ENCODE results near the gene RILPL1. TPM values are rescaled to one million over a fixed set of nuclear protein-coding genes. Genes with fewer than 3 reads are reported as not detected.

The RILPL1 gene
- total and polyA plus RNA-seq, 2 of the 4 experiments (the other 2 are of a cell fraction): 11.1 to 19.8 TPM

DNA sequence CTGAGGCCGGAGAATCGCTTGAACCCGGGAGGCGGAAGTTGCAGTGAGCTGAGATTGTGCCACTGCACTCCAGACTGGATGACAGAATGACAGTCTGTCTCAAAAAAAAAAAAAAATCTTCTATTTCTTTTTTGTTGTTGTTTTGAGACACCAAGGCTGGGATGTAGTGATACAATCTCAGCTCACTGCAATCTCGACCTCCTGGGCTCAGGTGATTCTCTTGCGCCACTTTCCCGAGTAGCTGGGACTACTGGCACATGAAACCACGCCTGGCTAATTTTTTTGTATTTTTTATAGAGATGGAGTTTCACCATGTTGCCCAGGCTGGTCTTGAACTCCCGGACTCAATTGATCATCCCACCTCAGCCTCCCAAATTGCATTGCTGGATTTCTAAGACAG, 82.9 kb downstream of the RILPL1 start:
- no peak for ATAC-seq (ENCODE audit: low read depth)
- no CpG with 5 or more reads among the region's 9 CpGs for WGBS, 2 experiments (ENCODE audit: extremely low coverage in 2 of 2, insufficient read length in 1 of 2)
- Histone ChIP-seq H2AK9ac (replicated peaks; ENCODE audit: low read depth, low read length, poor library complexity) (no peak overlapping the region), H3K4me3 (ENCODE audit: insufficient read depth, low read depth, low read length) (no peak overlapping the region), H3K4ac (ENCODE audit: low read depth, low read length) (no peak overlapping the region), H3K36me3 (ENCODE audit: control insufficient read depth, insufficient read depth, low read length) (no peaks in the 10 kb centered on the region), H2AK5ac (ENCODE audit: low read depth, low read length) (no peak overlapping the region), H3K56ac (ENCODE audit: extremely low read depth, insufficient read depth, low read length) (no peak overlapping the region), H4K91ac (ENCODE audit: insufficient read depth, low read depth, low read length) (no peak overlapping the region), H2BK20ac (ENCODE audit: low read depth, low read length) (no peak overlapping the region), H2BK5ac (ENCODE audit: low read depth, low read length, poor library complexity, severe bottlenecking) (no peak overlapping the region), H3K23ac (ENCODE audit: low read depth, low read length) (no peak overlapping the region), H4K20me1 (ENCODE audit: insufficient read depth, low read length) (no peaks in the 10 kb centered on the region), H3K14ac (replicated peaks; ENCODE audit: low read depth, low read length) (no peak overlapping the region), H3K4me2 (ENCODE audit: low read depth, low read length) (no peak overlapping the region), H3K4me1 (ENCODE audit: control insufficient read depth, insufficient read depth, low read length) (peaks cover 3% of the 10 kb centered on the region; the same call in 1 of the 2 replicates), H2BK120ac (ENCODE audit: low read depth, low read length) (no peak overlapping the region), H3K27me3 (ENCODE audit: control insufficient read depth, insufficient read depth, low read length) (no peaks in the 10 kb centered on the region), H2BK15ac (ENCODE audit: low read depth, low read length) (no peak overlapping the region), H3K9me3 (ENCODE audit: control insufficient read depth, insufficient read depth, low read length) (no peaks in the 10 kb centered on the region), H3K9me1 (ENCODE audit: insufficient read depth, low read length) (peaks cover 4% of the 10 kb centered on the region; the same call in 1 of the 2 replicates), H3K79me1 (ENCODE audit: low read depth in 1 of 2, low read length in 2 of 2) (no peaks in the 10 kb centered on the region), H3K9ac (ENCODE audit: low read depth, low read length) (no peak overlapping the region), H3K18ac (ENCODE audit: low read depth, low read length) (no peak overlapping the region), H3K27ac (ENCODE audit: insufficient read depth, low read length) (no peak overlapping the region), H4K5ac (ENCODE audit: low read depth, low read length) (no peak overlapping the region), H4K8ac (ENCODE audit: low read depth in 2 of 2, low read length in 2 of 2) (no peak overlapping the region), H2AFZ (replicated peaks; ENCODE audit: low read length, poor library complexity) (no peak overlapping the region)
- BruUV-seq (replicated peaks): no TSS peak
- POLR2A ChIA-PET (ENCODE audit: unreplicated experiment): no interaction called here
- TF ChIP-seq CHD1 (IDR thresholded peaks at IDR 0.05; ENCODE audit: low read depth, low read length) (no peak), MAZ (IDR thresholded peaks at IDR 0.05; ENCODE audit: borderline replicate concordance, low read depth, low read length) (no peak), FOS (IDR thresholded peaks at IDR 0.05; ENCODE audit: low read depth, low read length) (no peak), SMC3 (IDR thresholded peaks at IDR 0.05; ENCODE audit: low read depth, low read length) (no peak), CEBPB (IDR thresholded peaks at IDR 0.05; ENCODE audit: low read depth, low read length) (no peak), MXI1 (IDR thresholded peaks at IDR 0.05; ENCODE audit: borderline replicate concordance, low read depth, low read length) (no peak), RCOR1 (IDR thresholded peaks at IDR 0.05; ENCODE audit: insufficient replicate concordance, low read length) (no peak), RAD21 (IDR thresholded peaks at IDR 0.05; ENCODE audit: low read length) (no peak), BHLHE40 (IDR thresholded peaks at IDR 0.05; ENCODE audit: low read depth, low read length) (no peak), MAFK (IDR thresholded peaks at IDR 0.05; ENCODE audit: low read depth, low read length) (no peak), NFE2L2 (IDR thresholded peaks at IDR 0.05; ENCODE audit: low read depth, low read length) (no peak), RFX5 (IDR thresholded peaks at IDR 0.05; ENCODE audit: low read depth, low read length) (no peak), POLR2A (IDR thresholded peaks at IDR 0.05; ENCODE audit: low read depth, low read length) (no peak)
- TF ChIP-seq, protein P1, sequence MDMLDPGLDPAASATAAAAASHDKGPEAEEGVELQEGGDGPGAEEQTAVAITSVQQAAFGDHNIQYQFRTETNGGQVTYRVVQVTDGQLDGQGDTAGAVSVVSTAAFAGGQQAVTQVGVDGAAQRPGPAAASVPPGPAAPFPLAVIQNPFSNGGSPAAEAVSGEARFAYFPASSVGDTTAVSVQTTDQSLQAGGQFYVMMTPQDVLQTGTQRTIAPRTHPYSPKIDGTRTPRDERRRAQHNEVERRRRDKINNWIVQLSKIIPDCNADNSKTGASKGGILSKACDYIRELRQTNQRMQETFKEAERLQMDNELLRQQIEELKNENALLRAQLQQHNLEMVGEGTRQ (IDR thresholded peaks at IDR 0.05; ENCODE audit: low read depth, low read length): no peak
- TF ChIP-seq, protein P2, sequence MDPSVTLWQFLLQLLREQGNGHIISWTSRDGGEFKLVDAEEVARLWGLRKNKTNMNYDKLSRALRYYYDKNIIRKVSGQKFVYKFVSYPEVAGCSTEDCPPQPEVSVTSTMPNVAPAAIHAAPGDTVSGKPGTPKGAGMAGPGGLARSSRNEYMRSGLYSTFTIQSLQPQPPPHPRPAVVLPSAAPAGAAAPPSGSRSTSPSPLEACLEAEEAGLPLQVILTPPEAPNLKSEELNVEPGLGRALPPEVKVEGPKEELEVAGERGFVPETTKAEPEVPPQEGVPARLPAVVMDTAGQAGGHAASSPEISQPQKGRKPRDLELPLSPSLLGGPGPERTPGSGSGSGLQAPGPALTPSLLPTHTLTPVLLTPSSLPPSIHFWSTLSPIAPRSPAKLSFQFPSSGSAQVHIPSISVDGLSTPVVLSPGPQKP (IDR thresholded peaks at IDR 0.05; ENCODE audit: borderline replicate concordance, low read depth, low read length): no peak
- TF ChIP-seq, protein P3, sequence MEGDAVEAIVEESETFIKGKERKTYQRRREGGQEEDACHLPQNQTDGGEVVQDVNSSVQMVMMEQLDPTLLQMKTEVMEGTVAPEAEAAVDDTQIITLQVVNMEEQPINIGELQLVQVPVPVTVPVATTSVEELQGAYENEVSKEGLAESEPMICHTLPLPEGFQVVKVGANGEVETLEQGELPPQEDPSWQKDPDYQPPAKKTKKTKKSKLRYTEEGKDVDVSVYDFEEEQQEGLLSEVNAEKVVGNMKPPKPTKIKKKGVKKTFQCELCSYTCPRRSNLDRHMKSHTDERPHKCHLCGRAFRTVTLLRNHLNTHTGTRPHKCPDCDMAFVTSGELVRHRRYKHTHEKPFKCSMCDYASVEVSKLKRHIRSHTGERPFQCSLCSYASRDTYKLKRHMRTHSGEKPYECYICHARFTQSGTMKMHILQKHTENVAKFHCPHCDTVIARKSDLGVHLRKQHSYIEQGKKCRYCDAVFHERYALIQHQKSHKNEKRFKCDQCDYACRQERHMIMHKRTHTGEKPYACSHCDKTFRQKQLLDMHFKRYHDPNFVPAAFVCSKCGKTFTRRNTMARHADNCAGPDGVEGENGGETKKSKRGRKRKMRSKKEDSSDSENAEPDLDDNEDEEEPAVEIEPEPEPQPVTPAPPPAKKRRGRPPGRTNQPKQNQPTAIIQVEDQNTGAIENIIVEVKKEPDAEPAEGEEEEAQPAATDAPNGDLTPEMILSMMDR (conservative IDR thresholded peaks at IDR 0.05; ENCODE audit: low read depth, low read length): no peak
- intact Hi-C loops (cut with micrococcal nuclease): no loop called here
- in situ Hi-C loops (cut with MboI; ENCODE audit: low sequenced_read_pairs): no loop called here
- DNase-seq: no peak
- CTCF ChIA-PET: no interaction called here
- dilution Hi-C loops (cut with HindIII; ENCODE audit: low sequenced_read_pairs, unreplicated experiment): no loop called here
